Panc1 (cell line): ENCODE measurements around the gene PHF14.

ENCODE experiments used
- CTCF ChIP-seq: fragments of 450-650 bp; IDR thresholded peaks from 2 replicates; pipeline ENCODE4 v1.5.1; 2017; ENCODE audit warnings: mild to moderate bottlenecking
- POLR2AphosphoS5 ChIP-seq: IDR thresholded peaks from 2 replicates; pipeline ENCODE4 v1.6.1; 2012; ENCODE audit warnings: mild to moderate bottlenecking, low read depth, low read length, moderate library complexity
- REST ChIP-seq, 2 experiments: IDR thresholded peaks; 2 replicates each; pipeline ENCODE4 v1.6.1; 2011 to 2012; ENCODE audit warnings: low read depth in 2 of 2, control low read depth in 1 of 2, low read length in 1 of 2, mild to moderate bottlenecking in 1 of 2, moderate library complexity in 1 of 2; ENCODE audit not compliant: insufficient read depth in 1 of 2
- SIN3A ChIP-seq: IDR thresholded peaks from 2 replicates; pipeline ENCODE4 v1.6.1; 2012; ENCODE audit warnings: low read depth, mild to moderate bottlenecking, low read length, moderate library complexity, borderline replicate concordance; ENCODE audit not compliant: insufficient read depth
- TCF7L2 ChIP-seq: IDR thresholded peaks from 2 replicates; pipeline ENCODE4 v1.6.1; 2011; ENCODE audit warnings: mild to moderate bottlenecking, low read depth, low read length, inconsistent platforms

- TF ChIP-seq CTCF, result no peak
- no peak for TF ChIP-seq SIN3A
- TF ChIP-seq TCF7L2, result no peak
- no peak for TF ChIP-seq POLR2AphosphoS5
- no peak for TF ChIP-seq REST (IDR thresholded peaks at IDR 0.05; ENCODE audit: insufficient read depth in 1 of 2, low read depth in 2 of 2, low read length in 1 of 2)
These were observed 87.2 kb downstream of the PHF14 start for GRCh38 chr7:11060893-11061292.
